ENCODE results near the gene C19orf73. TPM values are rescaled to one million over a fixed set of nuclear protein-coding genes. Genes with fewer than 3 reads are reported as not detected.

C19orf73 gene
- total and polyA plus RNA-seq, 9 of the 15 experiments (the other 6 are each of a cell fraction or from before 2014, with no cell fraction given) = 0.08 to 7.4 (median 1.4) TPM

DNA sequence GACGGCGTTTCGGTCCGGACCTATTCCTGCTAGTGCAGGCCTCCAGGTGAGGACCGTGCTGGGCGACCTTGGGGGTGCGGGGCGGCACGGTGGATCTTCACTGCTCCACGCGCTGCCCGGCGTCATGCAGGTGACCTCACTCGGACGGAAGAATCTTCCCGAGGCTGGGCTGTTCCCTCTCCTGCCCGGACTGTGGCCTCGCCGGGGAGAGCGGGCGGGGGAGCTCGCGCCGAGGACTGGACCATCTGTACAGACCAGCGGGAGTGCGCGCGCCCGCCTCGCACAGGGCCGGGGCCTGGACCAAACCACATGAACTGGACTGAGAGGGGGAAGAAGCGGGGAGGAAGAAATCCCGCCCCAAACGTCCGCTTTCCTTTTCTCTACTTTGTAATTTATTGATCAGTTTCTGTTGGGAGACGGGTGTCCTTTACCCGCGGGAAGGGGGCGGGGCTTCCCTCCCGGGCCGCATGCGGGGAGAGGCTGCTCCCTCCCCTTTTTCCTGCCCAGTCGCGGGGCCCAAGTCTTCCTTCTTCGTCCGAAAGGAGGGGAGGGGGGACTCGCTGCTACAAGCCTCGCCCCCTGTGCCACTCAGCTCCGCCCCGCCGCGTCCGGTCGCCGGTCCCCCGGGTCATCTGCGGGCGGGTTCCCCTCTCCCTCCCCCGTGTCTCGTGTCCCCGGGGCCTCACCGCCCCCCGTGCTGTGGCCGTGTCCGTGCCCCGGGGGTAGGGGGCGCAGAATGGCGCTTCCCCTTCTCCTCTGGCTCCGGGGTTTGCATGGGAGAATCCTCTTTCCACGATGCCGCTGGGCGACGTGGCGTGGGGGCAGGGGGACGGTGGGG, 31.4 kb upstream of the C19orf73 start (continued):
- TF ChIP-seq BCLAF1 (IDR thresholded peaks at IDR 0.05; ENCODE audit: borderline replicate concordance in 1 of 2, control insufficient read depth in 1 of 2, low read depth in 2 of 2, low read length in 1 of 2) = peak in 1 of 2 experiments; percentile 93; a peak in 2 of 4 replicates
- no peak for TF ChIP-seq BCL6 (CRISPR knock-in tag; IDR thresholded peaks at IDR 0.05)
- TF ChIP-seq PHF8 (IDR thresholded peaks at IDR 0.05; ENCODE audit: borderline replicate concordance, low read length) = peak; percentile 49; the same call in 1 of the 2 replicates
- TF ChIP-seq ELK3 (CRISPR knock-in tag; IDR thresholded peaks at IDR 0.05) = no peak
- TF ChIP-seq CBX5 (IDR thresholded peaks at IDR 0.05; ENCODE audit: borderline replicate concordance, low read depth) = no peak
- TF ChIP-seq ERF (CRISPR knock-in tag; IDR thresholded peaks at IDR 0.05) = peak; percentile 86
- peak in 1 of 2 experiments; percentile 99; a peak in 2 of 4 replicates for TF ChIP-seq FOXK2 (conservative IDR thresholded peaks at IDR 0.05 in 1 of 2, IDR thresholded peaks at IDR 0.05 in 1 of 2; ENCODE audit: low read depth in 2 of 2)
- peak; percentile 66 for TF ChIP-seq ZNF263 (CRISPR knock-in tag; IDR thresholded peaks at IDR 0.05; ENCODE audit: borderline replicate concordance)
- peak; percentile 90 for TF ChIP-seq JUND (IDR thresholded peaks at IDR 0.05; ENCODE audit: borderline replicate concordance, low read depth, low read length)
- no peak; the same call in 2 of the 3 replicates for TF ChIP-seq JUND (tag; IDR thresholded peaks at IDR 0.05; ENCODE audit: borderline replicate concordance, low read depth, low read length)
- TF ChIP-seq XRCC5 (IDR thresholded peaks at IDR 0.05; ENCODE audit: low read depth, low read length) = 0 out of 2 replicates have a peak, but pooled peaks have one; percentile 68
- no peak for TF ChIP-seq DLX4 (CRISPR knock-in tag; IDR thresholded peaks at IDR 0.05)
- no peak for TF ChIP-seq ZNF124 (CRISPR knock-in tag; IDR thresholded peaks at IDR 0.05)
- TF ChIP-seq, protein P1, sequence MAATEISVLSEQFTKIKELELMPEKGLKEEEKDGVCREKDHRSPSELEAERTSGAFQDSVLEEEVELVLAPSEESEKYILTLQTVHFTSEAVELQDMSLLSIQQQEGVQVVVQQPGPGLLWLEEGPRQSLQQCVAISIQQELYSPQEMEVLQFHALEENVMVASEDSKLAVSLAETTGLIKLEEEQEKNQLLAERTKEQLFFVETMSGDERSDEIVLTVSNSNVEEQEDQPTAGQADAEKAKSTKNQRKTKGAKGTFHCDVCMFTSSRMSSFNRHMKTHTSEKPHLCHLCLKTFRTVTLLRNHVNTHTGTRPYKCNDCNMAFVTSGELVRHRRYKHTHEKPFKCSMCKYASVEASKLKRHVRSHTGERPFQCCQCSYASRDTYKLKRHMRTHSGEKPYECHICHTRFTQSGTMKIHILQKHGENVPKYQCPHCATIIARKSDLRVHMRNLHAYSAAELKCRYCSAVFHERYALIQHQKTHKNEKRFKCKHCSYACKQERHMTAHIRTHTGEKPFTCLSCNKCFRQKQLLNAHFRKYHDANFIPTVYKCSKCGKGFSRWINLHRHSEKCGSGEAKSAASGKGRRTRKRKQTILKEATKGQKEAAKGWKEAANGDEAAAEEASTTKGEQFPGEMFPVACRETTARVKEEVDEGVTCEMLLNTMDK (IDR thresholded peaks at IDR 0.05; ENCODE audit: borderline replicate concordance, insufficient read depth, low read depth, low read length, poor library complexity, severe bottlenecking) = no peak
- no peak for TF ChIP-seq OTX1 (CRISPR knock-in tag; IDR thresholded peaks at IDR 0.05)
- TF ChIP-seq, protein P2, sequence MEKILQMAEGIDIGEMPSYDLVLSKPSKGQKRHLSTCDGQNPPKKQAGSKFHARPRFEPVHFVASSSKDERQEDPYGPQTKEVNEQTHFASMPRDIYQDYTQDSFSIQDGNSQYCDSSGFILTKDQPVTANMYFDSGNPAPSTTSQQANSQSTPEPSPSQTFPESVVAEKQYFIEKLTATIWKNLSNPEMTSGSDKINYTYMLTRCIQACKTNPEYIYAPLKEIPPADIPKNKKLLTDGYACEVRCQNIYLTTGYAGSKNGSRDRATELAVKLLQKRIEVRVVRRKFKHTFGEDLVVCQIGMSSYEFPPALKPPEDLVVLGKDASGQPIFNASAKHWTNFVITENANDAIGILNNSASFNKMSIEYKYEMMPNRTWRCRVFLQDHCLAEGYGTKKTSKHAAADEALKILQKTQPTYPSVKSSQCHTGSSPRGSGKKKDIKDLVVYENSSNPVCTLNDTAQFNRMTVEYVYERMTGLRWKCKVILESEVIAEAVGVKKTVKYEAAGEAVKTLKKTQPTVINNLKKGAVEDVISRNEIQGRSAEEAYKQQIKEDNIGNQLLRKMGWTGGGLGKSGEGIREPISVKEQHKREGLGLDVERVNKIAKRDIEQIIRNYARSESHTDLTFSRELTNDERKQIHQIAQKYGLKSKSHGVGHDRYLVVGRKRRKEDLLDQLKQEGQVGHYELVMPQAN (IDR thresholded peaks at IDR 0.05; ENCODE audit: borderline replicate concordance) = peak; percentile 36; the same call in 1 of the 2 replicates

All from K562 (cell line).